ENCODE data around the gene CEP128.

CEP128 gene

GRCh38 chr14:80951491-80951890 is 10.0 kb upstream of the CEP128 start:
- Histone ChIP-seq H3K9me3 (no peaks in the 10 kb centered on the region), H3K4me1 (ENCODE audit: control insufficient read depth in 1 of 2, insufficient read depth in 1 of 2, low read depth in 1 of 2, low read length in 1 of 2) (peaks cover 11 to 14% of the 10 kb centered on the region in 2 experiments)

DNA sequence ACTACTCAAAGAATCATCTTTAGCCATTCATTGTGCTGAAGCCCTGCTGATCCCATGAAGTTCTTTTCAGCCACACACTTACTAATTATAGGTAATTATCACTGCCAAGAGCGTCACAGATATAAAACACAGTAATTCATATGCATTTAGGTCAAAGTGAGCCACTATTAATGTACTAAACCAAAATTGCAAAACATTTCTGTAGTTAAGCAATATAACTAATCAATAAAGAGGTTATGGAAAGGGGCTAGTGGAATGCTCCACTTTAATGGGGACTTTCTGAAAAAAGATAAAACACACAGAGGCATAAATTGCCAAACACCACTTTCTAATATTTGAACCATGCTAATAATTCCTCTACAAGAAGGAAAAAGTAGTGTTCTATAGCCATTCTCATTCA is 6.8 kb upstream of the CEP128 start:
- Histone ChIP-seq H3K27me3 (no peaks in the 10 kb centered on the region), H3K27ac (no peak overlapping the region), H3K9me3 (no peaks in the 10 kb centered on the region), H3K4me3 (ENCODE audit: low read depth in 1 of 2, low read length in 1 of 2) (no peak overlapping the region), H3K4me1 (ENCODE audit: control insufficient read depth in 1 of 2, insufficient read depth in 1 of 2, low read depth in 1 of 2, low read length in 1 of 2) (no peaks in the 10 kb centered on the region), H3K36me3 (no peaks in the 10 kb centered on the region)
- TF ChIP-seq, protein P1, sequence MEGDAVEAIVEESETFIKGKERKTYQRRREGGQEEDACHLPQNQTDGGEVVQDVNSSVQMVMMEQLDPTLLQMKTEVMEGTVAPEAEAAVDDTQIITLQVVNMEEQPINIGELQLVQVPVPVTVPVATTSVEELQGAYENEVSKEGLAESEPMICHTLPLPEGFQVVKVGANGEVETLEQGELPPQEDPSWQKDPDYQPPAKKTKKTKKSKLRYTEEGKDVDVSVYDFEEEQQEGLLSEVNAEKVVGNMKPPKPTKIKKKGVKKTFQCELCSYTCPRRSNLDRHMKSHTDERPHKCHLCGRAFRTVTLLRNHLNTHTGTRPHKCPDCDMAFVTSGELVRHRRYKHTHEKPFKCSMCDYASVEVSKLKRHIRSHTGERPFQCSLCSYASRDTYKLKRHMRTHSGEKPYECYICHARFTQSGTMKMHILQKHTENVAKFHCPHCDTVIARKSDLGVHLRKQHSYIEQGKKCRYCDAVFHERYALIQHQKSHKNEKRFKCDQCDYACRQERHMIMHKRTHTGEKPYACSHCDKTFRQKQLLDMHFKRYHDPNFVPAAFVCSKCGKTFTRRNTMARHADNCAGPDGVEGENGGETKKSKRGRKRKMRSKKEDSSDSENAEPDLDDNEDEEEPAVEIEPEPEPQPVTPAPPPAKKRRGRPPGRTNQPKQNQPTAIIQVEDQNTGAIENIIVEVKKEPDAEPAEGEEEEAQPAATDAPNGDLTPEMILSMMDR (IDR thresholded peaks at IDR 0.05) = no peak

More at GRCh38 chr14:80951491-80951890, 10.0 kb upstream of the CEP128 start:
- Histone ChIP-seq H3K27me3 (peaks cover 12% of the 10 kb centered on the region), H3K27ac (no peak overlapping the region), H3K36me3 (no peaks in the 10 kb centered on the region), H3K4me3 (ENCODE audit: low read depth in 1 of 2, low read length in 1 of 2) (no peak overlapping the region)
- TF ChIP-seq, protein P1 (IDR thresholded peaks at IDR 0.05) = no peak

DNA sequence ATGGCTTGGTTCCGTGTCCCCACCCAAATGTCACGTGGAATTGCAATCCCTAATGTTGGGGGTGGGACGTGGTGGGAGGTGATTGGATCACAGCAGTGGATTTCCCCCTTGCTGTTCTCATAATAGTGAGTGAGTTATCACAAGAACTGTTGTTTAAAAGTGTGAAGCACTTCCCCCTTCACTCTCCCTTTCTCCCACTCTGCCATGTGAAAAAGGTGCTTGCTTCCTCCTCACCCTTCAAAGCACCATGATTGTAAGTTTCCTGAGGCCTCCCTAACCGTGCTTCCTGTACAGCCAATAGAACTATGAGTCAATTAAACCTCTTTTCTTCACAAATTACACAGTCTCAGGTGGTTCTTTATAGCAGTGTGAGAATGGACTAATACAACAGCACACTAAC is 5.3 kb upstream of the CEP128 start:
- H3K36me3 ChIP-seq = no peaks in the 10 kb centered on the region
- H3K4me1 ChIP-seq (ENCODE audit: control insufficient read depth in 1 of 2, insufficient read depth in 1 of 2, low read depth in 1 of 2, low read length in 1 of 2) = peaks cover 5 to 7% of the 10 kb centered on the region in 2 experiments
- H3K27ac ChIP-seq = no peak overlapping the region
- TF ChIP-seq, protein P1 (IDR thresholded peaks at IDR 0.05) = no peak
- no peaks in the 10 kb centered on the region for H3K9me3 ChIP-seq
- H3K27me3 ChIP-seq = no peaks in the 10 kb centered on the region
- no peak overlapping the region for H3K4me3 ChIP-seq (ENCODE audit: low read depth in 1 of 2, low read length in 1 of 2)

- H3K36me3 ChIP-seq = no peaks in the 10 kb centered on the region
- no peaks in the 10 kb centered on the region for H3K27me3 ChIP-seq
- no peak overlapping the region for H3K4me3 ChIP-seq (ENCODE audit: low read depth in 1 of 2, low read length in 1 of 2)
- H3K9me3 ChIP-seq = no peaks in the 10 kb centered on the region
- H3K27ac ChIP-seq = no peak overlapping the region
- TF ChIP-seq, protein P1 (IDR thresholded peaks at IDR 0.05) = no peak
- peaks cover 7 to 10% of the 10 kb centered on the region in 2 experiments for H3K4me1 ChIP-seq (ENCODE audit: control insufficient read depth in 1 of 2, insufficient read depth in 1 of 2, low read depth in 1 of 2, low read length in 1 of 2)
Observed at GRCh38 chr14:80946187-80946586, 4.6 kb upstream of the CEP128 start.

GRCh38 chr14:80944861-80945617 is 3.5 kb upstream of the CEP128 start:
- Histone ChIP-seq H3K4me1 (ENCODE audit: control insufficient read depth in 1 of 2, insufficient read depth in 1 of 2, low read depth in 1 of 2, low read length in 1 of 2) (peaks cover 12 to 14% of the 10 kb centered on the region in 2 experiments), H3K27me3 (no peaks in the 10 kb centered on the region), H3K9me3 (no peaks in the 10 kb centered on the region), H3K27ac (no peak overlapping the region), H3K36me3 (no peaks in the 10 kb centered on the region), H3K4me3 (ENCODE audit: low read depth in 1 of 2, low read length in 1 of 2) (no peak overlapping the region)
- TF ChIP-seq, protein P1 (IDR thresholded peaks at IDR 0.05) = no peak
